NT2/D1 (cell line): ENCODE results near the gene MSH5.

Experiments used
- YY1 ChIP-seq: IDR thresholded peaks from 2 replicates; pipeline ENCODE4 v1.6.1; 2011; ENCODE audit not compliant: insufficient read length, insufficient read depth
- ZNF274 ChIP-seq: IDR thresholded peaks from 2 replicates; pipeline ENCODE4 v1.6.1; 2011; ENCODE audit warnings: mild to moderate bottlenecking, low read depth, low read length

DNA sequence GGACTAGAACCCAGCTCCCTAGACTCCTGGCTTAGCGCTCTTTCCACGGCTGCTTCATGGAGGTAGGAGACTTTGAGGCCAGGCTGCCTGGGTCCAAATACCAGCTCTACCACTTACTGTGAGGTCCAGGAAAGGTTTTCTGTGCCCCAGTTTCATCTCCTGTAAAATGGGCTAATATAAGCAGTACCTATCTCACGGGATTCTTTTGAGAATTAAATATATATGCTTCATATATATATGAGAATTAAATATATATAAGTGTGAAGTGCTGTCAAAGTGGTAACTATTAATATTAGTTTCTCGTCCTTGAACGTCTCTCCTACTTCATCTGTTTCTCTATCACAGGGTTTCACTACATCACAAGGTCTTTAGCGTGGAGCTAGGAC, 48.7 kb upstream of the MSH5 start:
- TF ChIP-seq ZNF274 = no peak
- TF ChIP-seq YY1 = no peak
